Effector CD8-positive, alpha-beta T cell (primary cell): Measurements from ENCODE around the gene DOK1.
A peak's percentile ranks its signal among the peaks of the same experiment; 100 is the strongest.

ENCODE experiments used
- DNase-seq: peaks from one replicate; lab custom pipeline; 2025; lab: John Stamatoyannopoulos, UW

Gene DOK1

GRCh38 chr2:74525717-74526648 is 28.5 kb upstream of the DOK1 start, which contains the start of gene DQX1:
Gene DQX1, minus strand, starts transcription at chr2:74526231. Its CDS starts 502 bp downstream, at chr2:74525729.
- DNase-seq, result no peak

DNA sequence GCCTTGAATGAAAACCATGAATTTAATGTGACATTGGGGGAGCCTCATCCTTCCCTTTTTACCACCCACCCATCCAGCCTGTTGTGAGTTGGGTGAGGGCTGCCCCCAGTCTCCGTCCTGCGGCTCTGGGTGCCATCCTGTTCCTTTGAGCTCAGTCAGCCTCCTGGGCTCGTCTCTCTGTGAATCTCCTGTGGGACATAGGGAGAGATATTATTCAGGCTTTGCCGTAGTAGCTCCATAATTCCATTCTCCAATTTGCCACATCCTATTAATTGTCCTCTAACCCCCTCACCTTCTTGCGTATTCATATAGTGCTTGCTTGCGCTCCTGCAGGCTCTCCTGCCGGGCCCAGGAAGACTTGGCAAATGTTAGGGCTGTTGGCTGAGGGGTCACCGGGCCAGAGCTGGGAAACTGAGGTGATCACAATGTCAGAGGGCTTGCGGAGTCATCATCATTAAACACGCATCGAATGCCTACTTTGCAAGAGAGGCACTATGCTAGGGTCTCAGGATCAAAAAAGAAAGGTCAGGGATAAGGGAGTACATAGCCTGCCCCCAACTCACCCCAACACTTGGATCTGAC is 27.8 kb upstream of the DOK1 start:
- no peak for DNase-seq

DNA sequence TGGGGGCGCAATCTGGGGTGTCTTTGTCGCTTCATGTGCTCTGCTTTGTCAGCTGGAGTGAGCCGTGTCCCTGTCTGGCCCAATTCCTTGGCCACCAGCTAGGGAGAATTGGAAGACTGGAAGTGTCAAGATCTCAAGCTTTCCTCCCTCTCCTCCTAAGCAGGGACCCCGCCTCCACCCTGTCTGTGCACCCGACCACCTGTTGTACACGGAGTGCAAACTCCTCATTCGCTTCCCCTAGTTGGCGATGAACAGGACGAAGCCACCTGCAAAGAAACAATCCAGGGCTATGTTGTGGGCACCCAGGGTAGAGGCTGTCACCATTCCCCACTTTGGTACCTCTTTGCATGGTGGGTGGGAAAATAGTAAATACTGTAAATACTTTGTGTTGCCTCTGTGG is 26.8 kb upstream of the DOK1 start:
- no peak for DNase-seq

GRCh38 chr2:74528600-74529356 is 25.7 kb upstream of the DOK1 start:
- no peak for DNase-seq

DNA sequence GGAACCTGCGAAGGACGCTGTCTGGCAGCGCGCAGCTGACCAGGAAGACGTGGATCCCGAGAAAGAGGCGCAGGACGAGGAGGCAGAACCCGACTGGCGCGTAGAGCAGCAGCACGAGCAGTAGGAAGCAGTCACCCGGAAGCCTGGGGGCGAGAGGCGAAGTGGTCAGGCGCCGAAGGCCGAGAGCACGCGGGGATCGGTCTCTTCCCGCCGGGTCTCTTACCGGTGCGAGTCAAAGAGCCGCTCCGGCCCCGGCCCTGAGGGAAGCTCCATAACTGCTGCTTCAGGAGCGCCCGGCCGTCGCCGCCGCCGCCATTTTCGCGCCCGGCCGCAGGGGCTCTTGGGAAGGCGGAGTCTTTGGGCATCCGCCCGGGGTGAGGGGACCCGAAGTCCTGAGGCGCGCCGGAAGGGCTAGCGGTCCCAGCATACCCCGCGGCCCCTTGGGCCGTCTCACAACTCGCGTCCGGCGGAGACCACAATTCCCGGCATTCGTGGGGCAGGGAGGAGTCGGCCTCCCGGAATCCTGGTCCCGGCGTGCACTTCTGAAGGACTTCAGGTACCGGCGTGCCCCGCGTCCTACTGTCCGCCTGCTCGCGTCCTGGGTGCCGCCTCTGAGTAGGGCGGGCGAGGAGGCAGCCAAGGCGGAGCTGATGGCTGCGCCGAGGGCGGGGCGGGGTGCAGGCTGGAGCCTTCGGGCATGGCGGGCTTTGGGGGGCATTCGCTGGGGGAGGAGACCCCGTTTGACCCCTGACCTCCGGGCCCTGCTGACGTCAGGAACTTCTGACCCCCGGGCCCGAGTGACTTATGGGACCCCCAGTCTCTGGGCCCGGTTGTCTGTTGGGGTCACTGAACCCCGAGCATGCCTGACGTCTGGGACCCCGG is 24.9 kb upstream of the DOK1 start, which contains the start of the genes AUP1 and HTRA2:
TSS of gene AUP1 (minus strand) at position 350 of the 882 bp plus-strand sequence. CDS start at position 273, 77 bp downstream.
TSS of gene HTRA2 (plus strand) at position 577 of the 882 bp plus-strand sequence. CDS start at position 651, 74 bp downstream.
- DNase-seq, result peak; percentile 68

DNA sequence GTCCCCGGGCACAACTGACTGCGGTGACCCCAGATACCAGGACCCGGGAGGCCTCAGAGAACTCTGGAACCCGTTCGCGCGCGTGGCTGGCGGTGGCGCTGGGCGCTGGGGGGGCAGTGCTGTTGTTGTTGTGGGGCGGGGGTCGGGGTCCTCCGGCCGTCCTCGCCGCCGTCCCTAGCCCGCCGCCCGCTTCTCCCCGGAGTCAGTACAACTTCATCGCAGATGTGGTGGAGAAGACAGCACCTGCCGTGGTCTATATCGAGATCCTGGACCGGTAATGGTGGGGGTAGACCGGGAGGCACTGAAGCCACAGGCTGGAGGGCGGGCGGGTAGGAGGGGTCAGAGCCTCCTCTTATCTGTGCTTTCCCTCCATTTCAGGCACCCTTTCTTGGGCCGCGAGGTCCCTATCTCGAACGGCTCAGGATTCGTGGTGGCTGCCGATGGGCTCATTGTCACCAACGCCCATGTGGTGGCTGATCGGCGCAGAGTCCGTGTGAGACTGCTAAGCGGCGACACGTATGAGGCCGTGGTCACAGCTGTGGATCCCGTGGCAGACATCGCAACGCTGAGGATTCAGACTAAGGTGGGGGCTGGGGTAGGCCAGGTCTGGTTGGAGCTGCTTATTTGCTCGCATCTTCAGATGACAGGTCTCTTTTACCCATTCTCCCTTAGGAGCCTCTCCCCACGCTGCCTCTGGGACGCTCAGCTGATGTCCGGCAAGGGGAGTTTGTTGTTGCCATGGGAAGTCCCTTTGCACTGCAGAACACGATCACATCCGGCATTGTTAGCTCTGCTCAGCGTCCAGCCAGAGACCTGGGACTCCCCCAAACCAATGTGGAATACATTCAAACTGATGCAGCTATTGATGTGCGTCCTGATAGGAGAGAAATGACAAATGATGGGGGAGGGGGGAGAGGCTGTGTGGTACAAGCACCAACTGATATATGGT is 24.0 kb upstream of the DOK1 start:
- DNase-seq, result peak; percentile 16

DNA sequence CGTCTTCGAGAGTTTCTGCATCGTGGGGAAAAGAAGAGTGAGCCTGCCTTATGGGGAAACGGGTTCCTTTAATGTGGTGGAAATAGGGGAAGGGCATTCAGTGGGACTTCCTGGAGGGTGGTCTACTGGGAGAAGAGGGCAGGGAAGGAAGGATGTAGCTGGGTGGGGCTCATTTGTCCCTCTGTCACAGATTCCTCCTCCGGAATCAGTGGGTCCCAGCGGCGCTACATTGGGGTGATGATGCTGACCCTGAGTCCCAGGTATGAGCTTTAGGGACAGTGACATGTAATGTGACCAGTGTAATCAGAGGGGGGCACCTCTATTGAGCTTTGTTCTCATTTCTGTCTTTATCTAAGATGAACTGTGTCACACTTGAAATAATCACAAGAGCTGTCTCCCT is 22.9 kb upstream of the DOK1 start:
- no peak for DNase-seq

- DNase-seq, result no peak
Observed at GRCh38 chr2:74532222-74532621, 22.3 kb upstream of the DOK1 start.

GRCh38 chr2:74533464-74533863 is 21.1 kb upstream of the DOK1 start:
- DNase-seq, result no peak

DNA sequence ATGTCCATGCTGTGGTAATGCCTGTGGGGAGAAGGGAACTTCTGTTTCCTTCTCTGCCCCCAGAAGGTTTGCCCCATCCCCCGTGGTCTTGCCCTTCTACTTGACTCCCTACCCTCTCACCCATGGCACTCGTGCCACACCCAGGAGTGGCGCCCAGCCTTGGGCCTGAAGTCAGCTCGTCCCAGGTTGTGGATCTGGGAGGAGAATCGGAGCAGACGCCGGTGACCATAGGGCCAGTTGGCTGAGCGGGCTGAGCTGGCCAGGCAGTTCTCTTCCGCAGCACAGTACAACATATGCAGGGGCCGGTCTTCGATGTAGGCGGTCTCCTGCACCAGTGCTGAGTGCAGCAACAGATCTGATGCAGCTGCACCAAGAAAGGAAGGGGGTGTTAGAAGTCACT is 20.1 kb upstream of the DOK1 start:
- no peak for DNase-seq

DNA sequence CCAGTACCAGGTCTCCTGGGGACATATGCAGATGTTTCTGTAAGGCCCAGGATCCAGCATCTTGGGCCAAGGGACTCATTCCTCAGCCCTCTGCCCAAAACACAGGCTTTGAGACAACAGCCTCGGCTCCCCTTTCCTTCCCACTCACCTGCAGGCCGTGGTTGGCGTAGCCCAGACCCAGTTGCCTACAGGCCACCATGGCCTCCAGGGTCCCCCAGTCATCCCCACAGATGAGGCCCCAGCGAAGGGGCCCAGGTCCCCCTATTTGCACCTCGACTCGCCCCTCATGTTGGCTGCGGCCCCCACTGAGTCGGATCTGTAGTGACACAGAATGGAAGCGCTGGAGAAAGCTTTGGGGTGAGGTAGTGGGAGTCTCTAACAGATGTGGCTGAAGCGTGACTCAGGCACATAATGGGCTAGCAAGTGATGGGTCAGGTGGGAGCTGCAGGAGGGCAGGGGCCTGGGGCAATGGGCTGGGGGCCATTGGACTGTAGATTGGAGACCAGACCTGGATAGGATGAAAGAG is 19.0 kb upstream of the DOK1 start:
- DNase-seq, result no peak

- no peak for DNase-seq
Observed at GRCh38 chr2:74536166-74536950, 18.2 kb upstream of the DOK1 start.

- DNase-seq, result no peak
Observed at GRCh38 chr2:74537140-74537539, 17.4 kb upstream of the DOK1 start.

DNA sequence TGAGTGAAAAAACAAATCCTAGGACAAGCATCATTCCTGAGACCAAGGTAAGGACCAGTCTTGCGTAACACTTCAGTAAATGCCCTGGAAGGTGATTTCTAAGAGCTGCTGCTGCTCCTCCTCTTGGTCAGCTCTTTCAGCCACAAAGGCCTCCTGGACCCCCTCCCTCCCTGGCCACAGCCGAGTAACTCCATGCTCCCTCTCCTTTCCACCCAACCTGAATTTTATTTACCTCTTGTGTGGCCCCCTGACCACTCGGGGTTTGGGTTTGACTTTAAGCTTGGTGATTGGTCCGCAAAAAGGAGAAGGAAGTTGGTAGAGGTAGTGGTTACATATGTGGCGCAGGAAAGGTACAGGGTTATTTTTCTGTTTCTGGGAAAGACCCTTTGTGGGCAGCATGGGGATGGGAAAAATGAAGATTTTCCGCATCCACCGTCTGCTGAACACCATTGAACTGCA is 15.6 kb upstream of the DOK1 start:
- no peak for DNase-seq

DNA sequence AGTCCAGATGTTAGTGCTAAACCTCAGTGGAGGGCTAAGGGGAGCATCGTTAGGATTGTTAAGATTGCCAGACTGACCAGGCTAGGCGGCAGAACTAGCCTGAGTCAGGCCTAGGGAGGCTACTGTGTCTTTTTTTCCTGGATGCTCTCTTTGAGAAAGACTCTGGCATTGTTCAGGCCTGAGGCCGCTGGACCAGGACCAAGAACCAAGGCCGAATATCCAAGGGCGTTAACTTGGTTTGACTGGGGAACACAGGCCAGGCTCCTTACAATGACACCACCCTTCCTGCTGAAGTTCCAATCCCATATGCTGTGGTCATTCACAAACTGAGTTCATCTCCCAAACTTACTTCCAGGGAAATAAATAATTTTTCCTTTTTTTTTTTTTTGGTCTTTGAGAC is 14.2 kb upstream of the DOK1 start:
- DNase-seq, result no peak

DNA sequence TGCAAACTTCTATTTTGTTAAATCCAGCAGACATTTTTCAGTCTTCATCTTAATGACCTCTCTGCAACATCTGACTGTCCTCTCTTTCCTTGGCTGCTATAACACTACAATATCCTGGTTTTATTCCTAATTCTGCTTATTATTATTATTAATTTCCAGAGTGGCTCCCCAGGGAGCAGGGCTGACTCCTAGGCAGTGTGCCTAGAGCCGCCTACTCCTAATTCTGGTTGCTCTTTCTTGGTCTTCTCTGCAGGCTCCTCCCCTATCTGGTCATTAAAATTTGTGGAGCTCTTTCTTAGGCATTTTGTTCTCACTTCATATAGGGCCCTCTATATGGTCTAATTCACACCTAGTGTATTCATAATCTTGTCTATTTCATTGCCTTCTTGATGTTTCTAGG is 11.5 kb upstream of the DOK1 start:
- DNase-seq, result no peak

- no peak for DNase-seq
Observed at GRCh38 chr2:74544634-74545033, 9.9 kb upstream of the DOK1 start.

DNA sequence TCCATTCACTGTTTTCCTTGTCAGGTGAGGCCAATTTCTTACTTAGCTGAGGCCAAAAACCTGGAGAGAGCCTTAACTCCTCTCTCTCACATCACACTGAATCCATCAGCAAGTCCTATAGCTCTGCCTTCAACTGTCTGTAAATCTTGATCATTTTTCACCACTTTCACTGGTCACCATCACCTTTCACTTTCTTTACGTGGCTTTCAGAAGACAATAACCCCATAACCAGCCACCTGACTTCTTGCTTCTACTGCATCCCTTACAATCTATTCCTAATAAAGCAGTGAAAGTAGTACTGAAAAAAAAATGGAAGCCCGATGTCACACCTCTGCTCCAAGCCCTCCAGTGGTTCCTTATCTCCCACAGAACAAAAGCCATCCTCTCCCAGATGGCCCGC is 8.5 kb upstream of the DOK1 start:
- no peak for DNase-seq

- DNase-seq, result no peak
Observed at GRCh38 chr2:74548285-74548899, 6.1 kb upstream of the DOK1 start.
